GM12874 (cell line): Measurements from ENCODE around the gene HRH1.

ENCODE experiments used
- CTCF ChIP-seq: IDR thresholded peaks from 2 replicates; pipeline ENCODE4 v1.5.1; 2011; ENCODE audit warnings: low read depth, mild to moderate bottlenecking, control low read depth, low read length, moderate library complexity; ENCODE audit not compliant: insufficient read depth

Gene HRH1

GRCh38 chr3:11291808-11292207 is 137.5 kb downstream of the HRH1 start:
- no peak for TF ChIP-seq CTCF

GRCh38 chr3:11297126-11297525 is 142.8 kb downstream of the HRH1 start:
- no peak for TF ChIP-seq CTCF

GRCh38 chr3:11300970-11301369 is 146.7 kb downstream of the HRH1 start:
- TF ChIP-seq CTCF = no peak

- TF ChIP-seq CTCF = no peak
Observed at GRCh38 chr3:11302444-11302843, 148.2 kb downstream of the HRH1 start.

- no peak for TF ChIP-seq CTCF
Observed at GRCh38 chr3:11304175-11304574, 149.9 kb downstream of the HRH1 start.

GRCh38 chr3:11305509-11305908 is 151.2 kb downstream of the HRH1 start:
- TF ChIP-seq CTCF = no peak

- TF ChIP-seq CTCF = no peak
Observed at GRCh38 chr3:11306817-11307589, 152.7 kb downstream of the HRH1 start.
